ENCODE results near the gene ROBO3.

DNA sequence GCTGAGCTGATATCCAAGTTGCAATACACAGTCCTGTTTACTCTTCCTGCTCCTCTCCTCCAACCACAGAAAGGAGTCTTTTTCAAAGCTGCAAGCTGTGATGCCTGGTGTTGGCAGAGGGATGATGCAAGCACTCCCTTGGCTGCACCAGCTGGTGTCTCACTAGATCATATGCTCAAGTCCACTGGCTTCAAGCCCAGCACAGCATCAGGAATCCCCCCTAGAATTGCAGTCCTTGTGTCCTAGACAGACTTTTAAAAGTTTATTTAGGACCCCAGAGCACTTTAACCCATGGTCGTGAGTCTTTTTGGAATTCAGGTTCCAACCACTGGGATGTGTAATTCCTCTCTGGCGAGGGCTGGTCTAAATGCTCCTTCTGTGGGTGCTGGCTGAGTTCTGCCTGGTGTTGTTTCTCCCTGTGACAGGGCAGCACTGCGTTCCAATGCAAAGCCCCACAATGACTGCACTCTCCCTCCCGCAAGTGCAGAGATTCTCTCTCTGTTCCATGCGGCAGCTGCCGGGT, 51.9 kb downstream of the ROBO3 start:
- TF ChIP-seq, protein P1, sequence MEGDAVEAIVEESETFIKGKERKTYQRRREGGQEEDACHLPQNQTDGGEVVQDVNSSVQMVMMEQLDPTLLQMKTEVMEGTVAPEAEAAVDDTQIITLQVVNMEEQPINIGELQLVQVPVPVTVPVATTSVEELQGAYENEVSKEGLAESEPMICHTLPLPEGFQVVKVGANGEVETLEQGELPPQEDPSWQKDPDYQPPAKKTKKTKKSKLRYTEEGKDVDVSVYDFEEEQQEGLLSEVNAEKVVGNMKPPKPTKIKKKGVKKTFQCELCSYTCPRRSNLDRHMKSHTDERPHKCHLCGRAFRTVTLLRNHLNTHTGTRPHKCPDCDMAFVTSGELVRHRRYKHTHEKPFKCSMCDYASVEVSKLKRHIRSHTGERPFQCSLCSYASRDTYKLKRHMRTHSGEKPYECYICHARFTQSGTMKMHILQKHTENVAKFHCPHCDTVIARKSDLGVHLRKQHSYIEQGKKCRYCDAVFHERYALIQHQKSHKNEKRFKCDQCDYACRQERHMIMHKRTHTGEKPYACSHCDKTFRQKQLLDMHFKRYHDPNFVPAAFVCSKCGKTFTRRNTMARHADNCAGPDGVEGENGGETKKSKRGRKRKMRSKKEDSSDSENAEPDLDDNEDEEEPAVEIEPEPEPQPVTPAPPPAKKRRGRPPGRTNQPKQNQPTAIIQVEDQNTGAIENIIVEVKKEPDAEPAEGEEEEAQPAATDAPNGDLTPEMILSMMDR (IDR thresholded peaks at IDR 0.05; ENCODE audit: extremely low read depth in 1 of 2, insufficient read depth in 1 of 2, low read depth in 1 of 2, low read length in 2 of 2): no peak
- TF ChIP-seq MYC (IDR thresholded peaks at IDR 0.05; ENCODE audit: low read depth, low read length): no peak
